Gastroesophageal sphincter (tissue), 3 donors: ENCODE data around the gene PPM1H.

ENCODE experiments used
- EP300 ChIP-seq: sonication (generic); formaldehyde crosslinking; IDR thresholded peaks from one replicate; pipeline ENCODE4 v1.6.1; 2017; ENCODE audit warnings: antibody characterized with exemption, mild to moderate bottlenecking
- POLR2A ChIP-seq, 2 donors: fragments of 450-650 bp; IDR thresholded peaks; one replicate each; pipeline ENCODE4 v1.6.1; 2017; ENCODE audit warnings: antibody characterized with exemption in 2 of 2, mild to moderate bottlenecking in 2 of 2, moderate library complexity in 1 of 2
- TF ChIP-seq, protein P1 (sequence below), 4 experiments: fragments of 200-600 bp in 2 of 4; fragments of 450-650 bp in 2 of 4; sonication (generic) in 1 of 4; IDR thresholded peaks; one replicate each; pipeline ENCODE4 v1.5.1; 2017 to 2019; ENCODE audit warnings: antibody characterized with exemption in 4 of 4, mild to moderate bottlenecking in 2 of 4, moderate library complexity in 2 of 4

DNA sequence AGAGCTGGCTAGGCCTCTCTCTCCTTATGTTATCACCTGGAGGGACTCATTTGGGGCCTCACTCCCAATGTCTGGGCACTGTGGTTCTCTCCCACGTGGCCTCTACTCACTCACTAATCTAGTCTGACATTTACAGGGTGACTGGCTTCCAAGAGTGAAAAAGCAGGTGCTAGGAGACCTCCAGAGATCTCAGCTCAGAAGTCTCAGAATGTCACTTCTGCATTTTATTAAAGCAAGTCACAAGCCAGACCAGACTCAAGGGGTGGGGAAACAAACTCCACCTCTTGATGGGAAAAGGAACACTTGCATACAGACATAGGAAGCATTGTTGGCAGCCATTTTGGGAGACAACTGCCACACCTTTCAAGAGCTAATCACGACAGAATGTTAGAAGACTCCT is 292.5 kb downstream of the PPM1H start:
- TF ChIP-seq, protein P1, sequence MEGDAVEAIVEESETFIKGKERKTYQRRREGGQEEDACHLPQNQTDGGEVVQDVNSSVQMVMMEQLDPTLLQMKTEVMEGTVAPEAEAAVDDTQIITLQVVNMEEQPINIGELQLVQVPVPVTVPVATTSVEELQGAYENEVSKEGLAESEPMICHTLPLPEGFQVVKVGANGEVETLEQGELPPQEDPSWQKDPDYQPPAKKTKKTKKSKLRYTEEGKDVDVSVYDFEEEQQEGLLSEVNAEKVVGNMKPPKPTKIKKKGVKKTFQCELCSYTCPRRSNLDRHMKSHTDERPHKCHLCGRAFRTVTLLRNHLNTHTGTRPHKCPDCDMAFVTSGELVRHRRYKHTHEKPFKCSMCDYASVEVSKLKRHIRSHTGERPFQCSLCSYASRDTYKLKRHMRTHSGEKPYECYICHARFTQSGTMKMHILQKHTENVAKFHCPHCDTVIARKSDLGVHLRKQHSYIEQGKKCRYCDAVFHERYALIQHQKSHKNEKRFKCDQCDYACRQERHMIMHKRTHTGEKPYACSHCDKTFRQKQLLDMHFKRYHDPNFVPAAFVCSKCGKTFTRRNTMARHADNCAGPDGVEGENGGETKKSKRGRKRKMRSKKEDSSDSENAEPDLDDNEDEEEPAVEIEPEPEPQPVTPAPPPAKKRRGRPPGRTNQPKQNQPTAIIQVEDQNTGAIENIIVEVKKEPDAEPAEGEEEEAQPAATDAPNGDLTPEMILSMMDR (IDR thresholded peaks at IDR 0.05) = no peak
- no peak for TF ChIP-seq POLR2A (IDR thresholded peaks at IDR 0.05)
- TF ChIP-seq EP300 = no peak
